Endothelial cell of umbilical vein (primary cell): Measurements from ENCODE around the gene FMN1. TPM values are rescaled to one million over a fixed set of nuclear protein-coding genes. Genes with fewer than 3 reads are reported as not detected.

Source experiments
- BruUV-seq: library from RNA; stranded (reverse); fragments of 400-500 nt; replicated peaks from 2 replicates; lab custom pipeline; 2021; lab: Mats Ljungman, UMichigan
- CTCF ChIA-PET: fragments of 300-600, 350-600 bp; sonication (Branson Sonifier 250); formaldehyde crosslinking; loops from one replicate; lab custom pipeline; 2021; ENCODE audit warnings: antibody characterized with exemption, inconsistent platforms; lab: Charles Lee
- POLR2A ChIA-PET: fragments of 300-600, 350-600 bp; sonication (Branson Sonifier 250); formaldehyde crosslinking; loops from one replicate; lab custom pipeline; 2021; ENCODE audit warnings: antibody characterized with exemption, inconsistent platforms; lab: Charles Lee
- DNase-seq: peaks from one replicate; pipeline ENCODE4 v3.0.0-alpha.2; 2011; ENCODE audit warnings: low read depth, low spot score
- FAIRE-seq: peaks from 2 replicates; lab custom pipeline; 2011; peaks lifted over from hg19 to GRCh38; lab: Jason Lieb, UNC
- H2AFZ ChIP-seq: 2 replicates; pipeline ENCODE4 v1.6.0; 2012; ENCODE audit warnings: low read depth, low read length, control low read depth, inconsistent platforms
- H3K27ac ChIP-seq: 2 replicates; pipeline ENCODE4 v1.5.1; 2011; ENCODE audit warnings: low read depth, mild to moderate bottlenecking, control low read depth, low read length, moderate library complexity; ENCODE audit not compliant: insufficient read depth
- H3K27me3 ChIP-seq, 2 experiments: 2 replicates each; pipeline versions ENCODE4 v1.6.0 to v1.6.1; 2011; ENCODE audit warnings: low read length in 2 of 2, mixed read lengths in 1 of 2; ENCODE audit not compliant: control insufficient read depth in 2 of 2, insufficient read depth in 2 of 2
- H3K36me3 ChIP-seq, 2 experiments: 2 replicates in 1 of 2; 3 replicates in 1 of 2; pipeline ENCODE4 v1.5.1; 2011; ENCODE audit warnings: low read length in 2 of 2, mild to moderate bottlenecking in 1 of 2, moderate library complexity in 1 of 2; ENCODE audit not compliant: control insufficient read depth in 2 of 2, insufficient read depth in 2 of 2; ENCODE audit errors: extremely low read depth in 1 of 2
- H3K4me1 ChIP-seq: 3 replicates; pipeline ENCODE4 v1.5.1; 2011; ENCODE audit warnings: mild to moderate bottlenecking, low read length; ENCODE audit not compliant: control insufficient read depth, insufficient read depth; ENCODE audit errors: extremely low read depth
- H3K4me2 ChIP-seq: 2 replicates; pipeline ENCODE4 v1.6.1; 2011; ENCODE audit warnings: low read length, control low read depth, mixed read lengths; ENCODE audit not compliant: insufficient read depth
- H3K4me3 ChIP-seq, 3 experiments: fragments of 200-600 bp in 1 of 3; sonication (generic), shearing (Covaris generic) in 1 of 3; replicated peaks in 1 of 3; 2 replicates each; pipeline ENCODE4 v1.5.1; 2011 to 2016; ENCODE audit warnings: control low read depth in 3 of 3, low read length in 3 of 3, mild to moderate bottlenecking in 2 of 3, inconsistent platforms in 1 of 3, low read depth in 1 of 3, moderate library complexity in 1 of 3; ENCODE audit not compliant: insufficient read depth in 1 of 3
- H3K79me2 ChIP-seq: 2 replicates; pipeline ENCODE4 v1.6.0; 2012; ENCODE audit warnings: low read length, inconsistent platforms; ENCODE audit not compliant: control insufficient read depth, insufficient read depth
- H3K9ac ChIP-seq: replicated peaks from 2 replicates; pipeline ENCODE3; 2011; ENCODE audit warnings: low read length, control low read depth; ENCODE audit not compliant: insufficient read depth; ENCODE audit errors: extremely low read depth
- H3K9me1 ChIP-seq: replicated peaks from 3 replicates; pipeline ENCODE4 v1.6.0; 2011; ENCODE audit warnings: mild to moderate bottlenecking, low read length; ENCODE audit not compliant: control insufficient read depth, insufficient read depth; ENCODE audit errors: extremely low read depth
- H3K9me3 ChIP-seq: replicated peaks from 2 replicates; pipeline ENCODE4 v1.5.1; 2012; ENCODE audit warnings: low read length, inconsistent platforms; ENCODE audit not compliant: control insufficient read depth, insufficient read depth
- H4K20me1 ChIP-seq: replicated peaks from 2 replicates; pipeline ENCODE3; 2011; ENCODE audit warnings: mild to moderate bottlenecking, low read length; ENCODE audit not compliant: control insufficient read depth, insufficient read depth; ENCODE audit errors: extremely low read depth
- CTCF ChIP-seq, 2 donors: IDR thresholded peaks; 1 replicate in 1 of 2; 2 replicates in 1 of 2; pipeline ENCODE4 v1.5.1; 2011; ENCODE audit warnings: low read length in 2 of 2, mild to moderate bottlenecking in 2 of 2, moderate library complexity in 2 of 2, control low read depth in 1 of 2, inconsistent platforms in 1 of 2, low read depth in 1 of 2; ENCODE audit not compliant: insufficient read depth in 1 of 2; ENCODE audit errors: extremely low read depth in 1 of 2
- EZH2 ChIP-seq: IDR thresholded peaks from 2 replicates; pipeline ENCODE4 v1.6.1; 2012; ENCODE audit warnings: borderline replicate concordance, low read depth, mild to moderate bottlenecking, moderate library complexity, low read length, inconsistent platforms; ENCODE audit not compliant: severe bottlenecking
- FOS ChIP-seq: IDR thresholded peaks from 2 replicates; pipeline ENCODE4 v1.6.1; 2011; ENCODE audit warnings: mild to moderate bottlenecking, low read length, moderate library complexity, borderline replicate concordance; ENCODE audit not compliant: insufficient read depth
- GATA2 ChIP-seq: IDR thresholded peaks from 2 replicates; pipeline ENCODE4 v1.7.0; 2011; ENCODE audit warnings: low read depth, mild to moderate bottlenecking, moderate library complexity, mixed read lengths, low read length; ENCODE audit not compliant: insufficient read length, insufficient read depth
- JUN ChIP-seq: IDR thresholded peaks from 2 replicates; pipeline ENCODE4 v1.6.1; 2011; ENCODE audit warnings: borderline replicate concordance, low read depth; ENCODE audit not compliant: insufficient read length, insufficient read depth
- MYC ChIP-seq: IDR thresholded peaks from one replicate; pipeline ENCODE4 v1.6.1; 2011; ENCODE audit warnings: mild to moderate bottlenecking, low read depth, low read length
- POLR2A ChIP-seq: IDR thresholded peaks from 2 replicates; pipeline ENCODE4 v1.6.1; 2012; ENCODE audit warnings: low read depth, mild to moderate bottlenecking, control low read depth, low read length
- POLR2AphosphoS5 ChIP-seq: IDR thresholded peaks from 2 replicates; pipeline ENCODE4 v1.6.1; 2012; ENCODE audit warnings: low read depth, mild to moderate bottlenecking, control low read depth, low read length, moderate library complexity; ENCODE audit not compliant: insufficient read depth
- dilution Hi-C: fragments of 300-500 bp; cut with MboI; formaldehyde crosslinking; loops from one replicate; pipeline ENCODE4 v1.15.0; 2019; ENCODE audit warnings: low sequenced_read_pairs; ENCODE audit not compliant: extremely low pct_ligation_motif_present
- intact Hi-C: fragments of 100-400 bp; cut with micrococcal nuclease; formaldehyde crosslinking; loops from one replicate; pipeline ENCODE4 v1.10.0; 2022
- polyA plus RNA-seq, 4 experiments: library from polyadenylated mRNA; depleted of rRNA in 3 of 4; stranded (reverse) in 3 of 4; unstranded in 1 of 4; fragments of >200 nt; gene quantifications; 2 replicates each; pipeline versions ENCODE4 v1.2.1 to v1.2.3, GENCODE V29; 2011 to 2012; ENCODE audit warnings: missing spikeins in 1 of 4
- total RNA-seq: library from RNA; stranded (reverse); gene quantifications from 2 replicates; pipeline ENCODE4 v1.2.3, GENCODE V29; 2021
- TF ChIP-seq, protein P1 (sequence below): IDR thresholded peaks from 2 replicates; pipeline ENCODE4 v1.6.1; 2011; ENCODE audit not compliant: insufficient read depth, insufficient read length

Gene FMN1
- total and polyA plus RNA-seq, 2 donors (not counting 3 experiments of a cell fraction or from before 2014, with no cell fraction given): 0.01 to 0.29 TPM

- Histone ChIP-seq H3K79me2 (no peaks in the 10 kb centered on the region), H3K9me3 (no peaks in the 10 kb centered on the region), H3K4me1 (peaks cover 26% of the 10 kb centered on the region), H3K27me3 (no peaks in the 10 kb centered on the region), H3K36me3 (no peaks in the 10 kb centered on the region), H3K9me1 (no peaks in the 10 kb centered on the region), H3K4me2 (peak overlapping the region; percentile 66), H3K4me3 (no peak overlapping the region), H2AFZ (peak overlapping the region; percentile 38), H3K27ac (peak overlapping the region; percentile 85), H4K20me1 (no peaks in the 10 kb centered on the region), H3K9ac (no peak overlapping the region)
- TF ChIP-seq JUN: no peak
- no peak for TF ChIP-seq EZH2
- TF ChIP-seq POLR2AphosphoS5: no peak
- no peak for TF ChIP-seq GATA2
- TF ChIP-seq CTCF (IDR thresholded peaks at IDR 0.05; ENCODE audit: extremely low read depth in 1 of 2, insufficient read depth in 1 of 2, low read depth in 1 of 2, low read length in 2 of 2): no peak
- no peak for TF ChIP-seq POLR2A
- no peak for TF ChIP-seq MYC
- TF ChIP-seq, protein P1, sequence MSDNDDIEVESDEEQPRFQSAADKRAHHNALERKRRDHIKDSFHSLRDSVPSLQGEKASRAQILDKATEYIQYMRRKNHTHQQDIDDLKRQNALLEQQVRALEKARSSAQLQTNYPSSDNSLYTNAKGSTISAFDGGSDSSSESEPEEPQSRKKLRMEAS: no peak
- no peak for TF ChIP-seq FOS
- no peak for FAIRE-seq
- dilution Hi-C loops: no loop called here
- BruUV-seq: no TSS peak
- ChIA-PET CTCF (interaction anchor here (1.0 to 7.7 kb wide), 5 partner anchors 13 to 194 kb away, joined by 3 to 62 read pairs (median 6); no protein-coding TSS in a partner anchor), POLR2A (no interaction called here)
- DNase-seq: no peak
- intact Hi-C loops: loop anchor here (1.0 to 5.0 kb wide), 4 partner anchors 24 to 194 kb away; no protein-coding TSS in a partner anchor
Observed at GRCh38 chr15:32856753-32857152, 337.8 kb downstream of the FMN1 start.
